ENCODE data around the gene SCMH1. TPM values are rescaled to one million over a fixed set of nuclear protein-coding genes. Genes with fewer than 3 reads are reported as not detected.

The SCMH1 gene
- total RNA-seq, 1 donor from 2014 or later, result 5.0 TPM

GRCh38 chr1:41025979-41026819, 215.9 kb downstream of the SCMH1 start:
- FAIRE-seq, result no peak
- H3K36me3 ChIP-seq (ENCODE audit: control insufficient read depth, insufficient read depth, low read length), result peaks cover 8% of the 10 kb centered on the region
- H3K27me3 ChIP-seq (ENCODE audit: control insufficient read depth, insufficient read depth, low read length), result no peaks in the 10 kb centered on the region
- TF ChIP-seq, protein P1, sequence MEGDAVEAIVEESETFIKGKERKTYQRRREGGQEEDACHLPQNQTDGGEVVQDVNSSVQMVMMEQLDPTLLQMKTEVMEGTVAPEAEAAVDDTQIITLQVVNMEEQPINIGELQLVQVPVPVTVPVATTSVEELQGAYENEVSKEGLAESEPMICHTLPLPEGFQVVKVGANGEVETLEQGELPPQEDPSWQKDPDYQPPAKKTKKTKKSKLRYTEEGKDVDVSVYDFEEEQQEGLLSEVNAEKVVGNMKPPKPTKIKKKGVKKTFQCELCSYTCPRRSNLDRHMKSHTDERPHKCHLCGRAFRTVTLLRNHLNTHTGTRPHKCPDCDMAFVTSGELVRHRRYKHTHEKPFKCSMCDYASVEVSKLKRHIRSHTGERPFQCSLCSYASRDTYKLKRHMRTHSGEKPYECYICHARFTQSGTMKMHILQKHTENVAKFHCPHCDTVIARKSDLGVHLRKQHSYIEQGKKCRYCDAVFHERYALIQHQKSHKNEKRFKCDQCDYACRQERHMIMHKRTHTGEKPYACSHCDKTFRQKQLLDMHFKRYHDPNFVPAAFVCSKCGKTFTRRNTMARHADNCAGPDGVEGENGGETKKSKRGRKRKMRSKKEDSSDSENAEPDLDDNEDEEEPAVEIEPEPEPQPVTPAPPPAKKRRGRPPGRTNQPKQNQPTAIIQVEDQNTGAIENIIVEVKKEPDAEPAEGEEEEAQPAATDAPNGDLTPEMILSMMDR (IDR thresholded peaks at IDR 0.05; ENCODE audit: insufficient read depth, low read length, severe bottlenecking), result no peak
- no peak overlapping the region for H3K4me3 ChIP-seq (ENCODE audit: low read depth, low read length)
- DNase-seq (ENCODE audit: low read depth), result no peak

DNA sequence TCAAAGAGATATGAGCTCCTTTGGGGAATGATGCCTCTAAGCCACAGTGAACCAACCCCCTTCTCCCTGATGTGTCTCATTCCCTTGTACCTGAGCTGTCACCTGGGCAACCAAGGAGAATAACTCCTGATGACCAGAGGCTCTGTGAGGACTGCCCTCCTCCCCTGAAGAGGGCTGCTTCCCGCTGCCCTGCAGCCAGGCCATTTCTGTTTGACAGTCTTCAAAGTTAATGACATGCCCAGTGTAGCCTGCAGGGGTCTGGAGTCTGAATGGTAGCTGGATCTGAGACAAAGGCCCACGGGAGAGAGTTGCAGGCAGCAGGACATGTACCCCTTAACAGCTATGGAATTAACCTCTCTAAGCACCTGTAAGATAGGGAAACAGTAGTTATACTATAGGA, 217.2 kb downstream of the SCMH1 start:
- DNase-seq (ENCODE audit: low read depth) (no peak), FAIRE-seq (no peak)
- Histone ChIP-seq H3K4me3 (ENCODE audit: low read depth, low read length) (no peak overlapping the region), H3K36me3 (ENCODE audit: control insufficient read depth, insufficient read depth, low read length) (peaks cover 8% of the 10 kb centered on the region), H3K27me3 (ENCODE audit: control insufficient read depth, insufficient read depth, low read length) (no peaks in the 10 kb centered on the region)
- TF ChIP-seq, protein P1 (IDR thresholded peaks at IDR 0.05; ENCODE audit: insufficient read depth, low read length, severe bottlenecking), result no peak

DNA sequence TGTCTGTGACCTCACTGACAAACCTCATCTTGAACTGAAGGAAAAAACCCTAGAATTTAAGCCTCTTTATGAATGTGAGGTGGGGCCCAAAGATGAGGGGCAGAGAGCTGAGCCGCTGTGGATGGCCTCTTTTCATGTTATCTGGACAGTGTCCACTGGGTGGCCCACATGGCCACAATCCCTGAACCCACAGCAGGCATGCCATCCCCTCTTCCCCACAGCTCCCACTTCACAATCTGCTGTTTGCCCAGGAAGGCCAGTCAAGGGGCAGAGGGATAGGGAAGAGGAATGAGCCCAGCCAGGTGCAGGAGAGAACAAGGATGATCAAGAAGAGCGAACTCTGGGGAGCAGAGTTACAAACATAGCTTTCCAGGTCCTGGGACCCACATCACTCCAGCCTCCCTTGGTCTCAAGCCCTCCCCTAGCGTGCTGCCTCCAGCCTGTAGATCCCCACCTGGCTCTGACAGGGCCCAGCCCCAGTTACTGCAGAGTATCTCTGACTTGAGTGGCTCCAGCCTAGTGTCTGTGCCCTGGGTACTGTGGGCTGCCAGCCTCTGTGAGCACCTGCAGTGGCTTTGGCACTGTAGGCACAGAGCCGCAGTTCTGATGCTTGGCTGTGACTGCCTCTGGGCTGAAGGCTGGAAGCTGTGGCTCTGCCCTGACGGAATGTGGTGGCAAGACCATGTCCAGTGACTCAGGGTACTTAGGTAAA, 218.7 kb downstream of the SCMH1 start:
- DNase-seq (ENCODE audit: low read depth) (no peak), FAIRE-seq (peak; percentile 73)
- Histone ChIP-seq H3K36me3 (ENCODE audit: control insufficient read depth, insufficient read depth, low read length) (peaks cover 11% of the 10 kb centered on the region), H3K4me3 (ENCODE audit: low read depth, low read length) (no peak overlapping the region), H3K27me3 (ENCODE audit: control insufficient read depth, insufficient read depth, low read length) (no peaks in the 10 kb centered on the region)
- TF ChIP-seq, protein P1 (IDR thresholded peaks at IDR 0.05; ENCODE audit: insufficient read depth, low read length, severe bottlenecking), result peak; percentile 22

- Histone ChIP-seq H3K27me3 (ENCODE audit: control insufficient read depth, insufficient read depth, low read length) (no peaks in the 10 kb centered on the region), H3K4me3 (ENCODE audit: low read depth, low read length) (no peak overlapping the region), H3K36me3 (ENCODE audit: control insufficient read depth, insufficient read depth, low read length) (peaks cover 8% of the 10 kb centered on the region)
- TF ChIP-seq, protein P1 (IDR thresholded peaks at IDR 0.05; ENCODE audit: insufficient read depth, low read length, severe bottlenecking), result no peak
- DNase-seq (ENCODE audit: low read depth), result no peak
- no peak for FAIRE-seq
Measured at GRCh38 chr1:41022424-41022823, 219.7 kb downstream of the SCMH1 start.

DNA sequence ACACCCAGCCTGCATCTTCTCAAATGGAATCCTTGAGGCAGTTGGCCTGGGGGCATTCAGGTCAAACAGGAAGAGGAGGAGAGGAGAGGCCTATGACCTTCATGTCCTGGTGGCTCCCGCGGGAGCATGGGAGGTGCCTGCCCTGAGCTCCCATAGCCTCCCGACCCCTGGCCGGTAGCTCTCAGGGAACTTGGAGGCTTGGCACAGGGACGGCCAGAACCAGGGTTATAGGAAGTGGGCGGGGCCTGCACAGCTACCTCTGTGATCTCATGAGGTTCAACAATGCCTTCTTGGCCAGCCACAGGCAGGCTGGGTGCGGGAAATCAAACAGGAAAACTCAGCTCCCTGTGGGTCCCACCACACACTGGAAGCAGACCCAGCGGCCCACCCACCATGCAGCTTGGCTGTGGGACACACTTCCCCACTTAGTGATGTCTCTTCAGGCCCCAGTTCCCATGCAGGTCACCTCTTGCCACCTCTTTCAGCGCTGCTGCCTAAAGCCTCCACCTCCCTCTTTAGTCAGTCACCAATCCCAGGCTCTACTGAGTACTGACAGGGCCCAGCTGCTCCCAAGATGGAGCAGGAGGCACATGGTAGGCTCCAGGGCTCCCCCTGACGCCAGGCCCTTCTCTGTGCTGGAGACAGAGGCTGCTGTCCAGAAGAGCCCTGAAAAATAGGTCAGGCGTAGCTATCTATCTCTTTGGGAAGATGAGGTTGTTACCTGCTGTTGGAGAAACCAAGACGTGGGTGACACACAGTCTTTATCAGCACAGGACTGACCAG, 220.4 kb downstream of the SCMH1 start, which contains the start of gene SLFNL1:
SLFNL1 (minus strand) TSS at position 200 of the 783 bp plus-strand sequence. CDS start 1,065 bp downstream, outside the sequence.
- Histone ChIP-seq H3K4me3 (ENCODE audit: low read depth, low read length) (no peak within 1 kb of the TSS), H3K36me3 (ENCODE audit: control insufficient read depth, insufficient read depth, low read length) (peaks cover 9% of the 10 kb centered on the region), H3K27me3 (ENCODE audit: control insufficient read depth, insufficient read depth, low read length) (no peaks in the 10 kb centered on the region)
- TF ChIP-seq, protein P1 (IDR thresholded peaks at IDR 0.05; ENCODE audit: insufficient read depth, low read length, severe bottlenecking), result no peak
- DNase-seq (ENCODE audit: low read depth) (no peak), FAIRE-seq (no peak)
